H9 (cell line): Measurements from ENCODE around the gene LRFN2. TPM values are rescaled to one million over a fixed set of nuclear protein-coding genes. Genes with fewer than 3 reads are reported as not detected.

Experiments
- DNase-seq: peaks from one replicate; pipeline ENCODE4 v3.0.0-alpha.2; 2017
- H2AFZ ChIP-seq: one replicate; pipeline ENCODE4 v1.6.1; 2013; ENCODE audit warnings: mild to moderate bottlenecking, low read length, control low read depth, moderate library complexity
- H2AK5ac ChIP-seq: 2 replicates; pipeline ENCODE4 v1.6.1; 2013; ENCODE audit warnings: low read length, control low read depth, mixed read lengths; ENCODE audit not compliant: insufficient read length
- H2BK120ac ChIP-seq: one replicate; pipeline ENCODE4 v1.6.1; 2013; ENCODE audit warnings: low read depth, mild to moderate bottlenecking, low read length, control low read depth, inconsistent platforms; ENCODE audit not compliant: poor library complexity, severe bottlenecking
- H2BK12ac ChIP-seq: 2 replicates; pipeline ENCODE4 v1.6.1; 2013; ENCODE audit warnings: low read length, control low read depth, mixed read lengths, low read depth; ENCODE audit not compliant: insufficient read length
- H2BK15ac ChIP-seq: 2 replicates; pipeline ENCODE4 v1.6.1; 2013; ENCODE audit warnings: low read depth, low read length, control low read depth
- H2BK20ac ChIP-seq: one replicate; pipeline ENCODE4 v1.6.1; 2013; ENCODE audit warnings: low read depth, mild to moderate bottlenecking, low read length, control low read depth, inconsistent platforms; ENCODE audit not compliant: poor library complexity, severe bottlenecking
- H2BK5ac ChIP-seq: 2 replicates; pipeline ENCODE4 v1.6.1; 2013; ENCODE audit warnings: low read length, control low read depth, mixed read lengths; ENCODE audit not compliant: insufficient read length
- H3K14ac ChIP-seq: 2 replicates; pipeline ENCODE4 v1.6.1; 2013; ENCODE audit warnings: low read length, control low read depth; ENCODE audit not compliant: insufficient read depth
- H3K18ac ChIP-seq: 2 replicates; pipeline ENCODE4 v1.6.1; 2013; ENCODE audit warnings: low read depth, mild to moderate bottlenecking, mixed read lengths, low read length, control low read depth; ENCODE audit not compliant: insufficient read length
- H3K23ac ChIP-seq: 2 replicates; pipeline ENCODE4 v1.6.1; 2013; ENCODE audit warnings: low read length, control low read depth, mixed read lengths, low read depth; ENCODE audit not compliant: insufficient read length
- H3K23me2 ChIP-seq: 2 replicates; pipeline ENCODE4 v1.6.1; 2013; ENCODE audit warnings: low read depth, mild to moderate bottlenecking, mixed read lengths, low read length, control low read depth; ENCODE audit not compliant: insufficient read length, poor library complexity, severe bottlenecking
- H3K27ac ChIP-seq: 2 replicates; pipeline ENCODE4 v1.5.1; 2013; ENCODE audit warnings: low read length, control low read depth, mixed read lengths, low read depth; ENCODE audit not compliant: insufficient read length
- H3K27me3 ChIP-seq: 2 replicates; pipeline ENCODE4 v1.6.1; 2013; ENCODE audit warnings: low read length, control low read depth, inconsistent platforms; ENCODE audit not compliant: insufficient read depth
- H3K4ac ChIP-seq: 2 replicates; pipeline ENCODE4 v1.6.1; 2013; ENCODE audit warnings: low read depth, mild to moderate bottlenecking, control low read depth, inconsistent platforms, low read length, moderate library complexity
- H3K4me1 ChIP-seq: 2 replicates; pipeline ENCODE4 v1.6.1; 2013; ENCODE audit warnings: low read length, control low read depth, inconsistent platforms; ENCODE audit not compliant: insufficient read depth
- H3K4me2 ChIP-seq: 2 replicates; pipeline ENCODE4 v1.6.1; 2013; ENCODE audit warnings: low read length, control low read depth, mixed read lengths; ENCODE audit not compliant: insufficient read length, insufficient read depth
- H3K56ac ChIP-seq: 2 replicates; pipeline ENCODE4 v1.6.1; 2013; ENCODE audit warnings: low read depth, mild to moderate bottlenecking, mixed read lengths, low read length, control low read depth; ENCODE audit not compliant: insufficient read length
- H3K79me1 ChIP-seq: 2 replicates; pipeline ENCODE4 v1.6.1; 2013; ENCODE audit warnings: low read depth, mild to moderate bottlenecking, moderate library complexity, low read length, control low read depth, inconsistent platforms; ENCODE audit not compliant: insufficient read depth, poor library complexity, severe bottlenecking
- H3K79me2 ChIP-seq: 2 replicates; pipeline ENCODE4 v1.6.1; 2013; ENCODE audit warnings: low read length, control low read depth, inconsistent platforms; ENCODE audit not compliant: insufficient read depth
- H3K9ac ChIP-seq: 2 replicates; pipeline ENCODE4 v1.6.1; 2013; ENCODE audit warnings: low read length, control low read depth, mixed read lengths; ENCODE audit not compliant: insufficient read length; ENCODE audit errors: extremely low read depth
- H3K9me3 ChIP-seq: one replicate; pipeline ENCODE4 v1.6.1; 2013; ENCODE audit warnings: low read depth, low read length, inconsistent platforms; ENCODE audit not compliant: control insufficient read depth
- H3T11ph ChIP-seq: one replicate; pipeline ENCODE4 v1.6.1; 2013; ENCODE audit warnings: mild to moderate bottlenecking, low read length, control low read depth, inconsistent platforms
- H4K20me1 ChIP-seq: one replicate; pipeline ENCODE4 v1.6.1; 2013; ENCODE audit not compliant: control insufficient read depth, insufficient read length, insufficient read depth
- H4K5ac ChIP-seq: 2 replicates; pipeline ENCODE4 v1.6.1; 2013; ENCODE audit warnings: low read depth, mild to moderate bottlenecking, mixed read lengths, low read length, control low read depth; ENCODE audit not compliant: insufficient read length
- H4K8ac ChIP-seq: replicated peaks from 2 replicates; pipeline ENCODE4 v1.6.1; 2013; ENCODE audit warnings: low read length, control low read depth, mixed read lengths, low read depth; ENCODE audit not compliant: insufficient read length
- H4K91ac ChIP-seq: 2 replicates; pipeline ENCODE4 v1.6.1; 2013; ENCODE audit warnings: low read depth, mild to moderate bottlenecking, moderate library complexity, mixed read lengths, low read length, control low read depth; ENCODE audit not compliant: insufficient read length
- H3K27ac Mint-ChIP-seq, 3 experiments: 2 replicates in 2 of 3; 3 replicates in 1 of 3; pipeline ENCODE4 v1.8.0; 2020 to 2021; ENCODE audit warnings: mixed read lengths in 3 of 3, mild to moderate bottlenecking in 1 of 3, moderate library complexity in 1 of 3
- H3K27me3 Mint-ChIP-seq: 2 replicates; pipeline ENCODE4 v1.8.0; 2021; ENCODE audit warnings: low read depth, mild to moderate bottlenecking, moderate library complexity, mixed read lengths
- H3K36me3 Mint-ChIP-seq, 3 experiments: 2 replicates in 2 of 3; 3 replicates in 1 of 3; pipeline ENCODE4 v1.8.0; 2020 to 2021; ENCODE audit warnings: low read depth in 3 of 3, mixed read lengths in 3 of 3; ENCODE audit not compliant: insufficient read depth in 1 of 3
- H3K4me1 Mint-ChIP-seq, 2 experiments: 2 replicates each; pipeline ENCODE4 v1.8.0; 2020; ENCODE audit warnings: mixed read lengths in 2 of 2
- H3K4me3 Mint-ChIP-seq, 2 experiments: 2 replicates in 1 of 2; 3 replicates in 1 of 2; pipeline ENCODE4 v1.8.0; 2020 to 2021; ENCODE audit warnings: mild to moderate bottlenecking in 2 of 2, mixed read lengths in 2 of 2, moderate library complexity in 1 of 2
- H3K9me3 Mint-ChIP-seq, 2 experiments: 2 replicates in 1 of 2; 3 replicates in 1 of 2; pipeline ENCODE4 v1.8.0; 2020; ENCODE audit warnings: mild to moderate bottlenecking in 2 of 2, mixed read lengths in 2 of 2, moderate library complexity in 1 of 2
- CTCF ChIP-seq: fragments of 200-600 bp; sonication (generic); conservative IDR thresholded peaks from 3 replicates; pipeline ENCODE4 v1.8.0; 2021; ENCODE audit warnings: antibody characterized with exemption, mild to moderate bottlenecking
- WGBS: extraction: QIAGEN DNeasy Blood & Tissue Kit; methylation state at CpG from one replicate; pipeline ENCODE4 v1.1.7; 2013; ENCODE audit warnings: missing lambda C conversion rate, low lambda C conversion rate, mixed read lengths; ENCODE audit not compliant: insufficient read length; ENCODE audit errors: extremely low coverage; 5-methylcytosine and 5-hydroxymethylcytosine counted together
- total RNA-seq: library from RNA; stranded (reverse); gene quantifications from 2 replicates; pipeline ENCODE4 v1.2.1, GENCODE V29; 2021

The LRFN2 gene
- total RNA-seq, 1 experiment from 2014 or later: 0.11 TPM

GRCh38 chr6:40583709-40584108 lies 3.5 kb downstream of the LRFN2 start:
- Histone ChIP-seq H4K91ac (no peak overlapping the region), H2BK20ac (no peak overlapping the region)

More at GRCh38 chr6:40583709-40584108, 3.5 kb downstream of the LRFN2 start:
- H3K4ac ChIP-seq: no peak overlapping the region
- H4K5ac ChIP-seq: no peak overlapping the region
- peak overlapping the region in 1 of 3 experiments; percentile 45; a peak in 2 of 7 replicates for H3K27ac Mint-ChIP-seq
- H3K9me3 ChIP-seq: no peaks in the 10 kb centered on the region
- no peaks in the 10 kb centered on the region; the same call in 1 of the 2 replicates for H3K4me1 ChIP-seq
- H2BK5ac ChIP-seq: no peak overlapping the region
- no peak overlapping the region for H3T11ph ChIP-seq
- no peaks in the 10 kb centered on the region; the same call in 1 of the 2 replicates for H3K27me3 ChIP-seq
- peaks cover 45% of the 10 kb centered on the region for H3K27me3 Mint-ChIP-seq
- H3K14ac ChIP-seq: no peak overlapping the region
- no peak overlapping the region for H3K27ac ChIP-seq
- no peak overlapping the region for H4K8ac ChIP-seq
- no peak overlapping the region for H3K9ac ChIP-seq
- H3K23me2 ChIP-seq: peaks cover 17% of the 10 kb centered on the region
- peaks cover 29 to 30% of the 10 kb centered on the region in 2 experiments for H3K4me1 Mint-ChIP-seq
- no peak overlapping the region for H2BK15ac ChIP-seq
- H2BK12ac ChIP-seq: no peak overlapping the region
- no peak overlapping the region for H3K4me2 ChIP-seq
- H2AFZ ChIP-seq: no peak overlapping the region
- DNase-seq: no peak
- no peak overlapping the region for H2BK120ac ChIP-seq
- H4K20me1 ChIP-seq: no peaks in the 10 kb centered on the region
- no peak for TF ChIP-seq CTCF
- H3K79me2 ChIP-seq: no peaks in the 10 kb centered on the region
- no peak overlapping the region for H3K23ac ChIP-seq
- peaks cover 0 to 2% (median 0%) of the 10 kb centered on the region in 3 experiments; a peak in 2 of 7 replicates for H3K36me3 Mint-ChIP-seq
- no peaks in the 10 kb centered on the region; a peak in 2 of 5 replicates for H3K9me3 Mint-ChIP-seq
- H3K4me3 Mint-ChIP-seq: no peak overlapping the region
- H3K79me1 ChIP-seq: no peaks in the 10 kb centered on the region
- no peak overlapping the region for H2AK5ac ChIP-seq
- H3K18ac ChIP-seq: no peak overlapping the region
- no peak overlapping the region for H3K56ac ChIP-seq
- no CpG with 5 or more reads among the region's 3 CpGs for WGBS
